GM13977 (cell line): ENCODE measurements around the gene ORAI1.
A peak's percentile ranks its signal among the peaks of the same experiment; 100 is the strongest.

Source experiments
- DNase-seq: peaks from one replicate; pipeline ENCODE4 v3.0.0; 2012; ENCODE audit warnings: low spot score
- in situ Hi-C: fragments of 300-500 bp; cut with MboI; formaldehyde crosslinking; loops from one replicate; pipeline ENCODE4 v1.12.0; 2022; ENCODE audit warnings: low sequenced_read_pairs, low pct_unique_long_range_greater_than_20kb, mixed read lengths, inconsistent platforms; ENCODE audit not compliant: unreplicated experiment
- TF ChIP-seq, protein P1 (sequence below): IDR thresholded peaks from 2 replicates; pipeline ENCODE4 v1.5.1; 2012; ENCODE audit warnings: mild to moderate bottlenecking, control low read depth; ENCODE audit not compliant: insufficient read depth; ENCODE audit errors: extremely low read depth, missing control alignments

Gene ORAI1

DNA sequence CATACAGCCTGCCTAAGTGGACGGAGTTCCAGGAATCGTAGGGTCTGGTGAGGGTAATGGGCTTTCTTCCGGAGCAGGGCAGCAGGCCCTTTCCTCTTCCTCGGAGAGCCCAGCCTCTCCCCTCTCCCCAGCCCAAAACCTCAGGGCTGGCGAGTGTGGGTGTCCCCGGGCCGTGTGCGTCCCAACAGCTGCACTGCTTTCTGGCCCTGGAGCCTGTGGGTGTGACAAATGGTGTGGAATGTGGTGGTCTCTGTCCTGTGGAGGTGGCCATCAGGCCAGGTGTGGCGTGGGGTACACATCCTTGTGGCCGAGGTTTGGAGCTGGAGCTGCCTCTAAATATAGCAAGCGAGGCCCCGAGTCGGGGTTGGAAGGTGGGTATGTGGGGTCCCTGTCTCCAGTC, 8.5 kb downstream of the ORAI1 start:
- DNase-seq = no peak
- in situ Hi-C loops = no loop called here
- TF ChIP-seq, protein P1, sequence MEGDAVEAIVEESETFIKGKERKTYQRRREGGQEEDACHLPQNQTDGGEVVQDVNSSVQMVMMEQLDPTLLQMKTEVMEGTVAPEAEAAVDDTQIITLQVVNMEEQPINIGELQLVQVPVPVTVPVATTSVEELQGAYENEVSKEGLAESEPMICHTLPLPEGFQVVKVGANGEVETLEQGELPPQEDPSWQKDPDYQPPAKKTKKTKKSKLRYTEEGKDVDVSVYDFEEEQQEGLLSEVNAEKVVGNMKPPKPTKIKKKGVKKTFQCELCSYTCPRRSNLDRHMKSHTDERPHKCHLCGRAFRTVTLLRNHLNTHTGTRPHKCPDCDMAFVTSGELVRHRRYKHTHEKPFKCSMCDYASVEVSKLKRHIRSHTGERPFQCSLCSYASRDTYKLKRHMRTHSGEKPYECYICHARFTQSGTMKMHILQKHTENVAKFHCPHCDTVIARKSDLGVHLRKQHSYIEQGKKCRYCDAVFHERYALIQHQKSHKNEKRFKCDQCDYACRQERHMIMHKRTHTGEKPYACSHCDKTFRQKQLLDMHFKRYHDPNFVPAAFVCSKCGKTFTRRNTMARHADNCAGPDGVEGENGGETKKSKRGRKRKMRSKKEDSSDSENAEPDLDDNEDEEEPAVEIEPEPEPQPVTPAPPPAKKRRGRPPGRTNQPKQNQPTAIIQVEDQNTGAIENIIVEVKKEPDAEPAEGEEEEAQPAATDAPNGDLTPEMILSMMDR = no peak

GRCh38 chr12:121637231-121637914, 11.0 kb downstream of the ORAI1 start:
- TF ChIP-seq, protein P1 = no peak
- peak; percentile 73 for DNase-seq
- in situ Hi-C loops = no loop called here

DNA sequence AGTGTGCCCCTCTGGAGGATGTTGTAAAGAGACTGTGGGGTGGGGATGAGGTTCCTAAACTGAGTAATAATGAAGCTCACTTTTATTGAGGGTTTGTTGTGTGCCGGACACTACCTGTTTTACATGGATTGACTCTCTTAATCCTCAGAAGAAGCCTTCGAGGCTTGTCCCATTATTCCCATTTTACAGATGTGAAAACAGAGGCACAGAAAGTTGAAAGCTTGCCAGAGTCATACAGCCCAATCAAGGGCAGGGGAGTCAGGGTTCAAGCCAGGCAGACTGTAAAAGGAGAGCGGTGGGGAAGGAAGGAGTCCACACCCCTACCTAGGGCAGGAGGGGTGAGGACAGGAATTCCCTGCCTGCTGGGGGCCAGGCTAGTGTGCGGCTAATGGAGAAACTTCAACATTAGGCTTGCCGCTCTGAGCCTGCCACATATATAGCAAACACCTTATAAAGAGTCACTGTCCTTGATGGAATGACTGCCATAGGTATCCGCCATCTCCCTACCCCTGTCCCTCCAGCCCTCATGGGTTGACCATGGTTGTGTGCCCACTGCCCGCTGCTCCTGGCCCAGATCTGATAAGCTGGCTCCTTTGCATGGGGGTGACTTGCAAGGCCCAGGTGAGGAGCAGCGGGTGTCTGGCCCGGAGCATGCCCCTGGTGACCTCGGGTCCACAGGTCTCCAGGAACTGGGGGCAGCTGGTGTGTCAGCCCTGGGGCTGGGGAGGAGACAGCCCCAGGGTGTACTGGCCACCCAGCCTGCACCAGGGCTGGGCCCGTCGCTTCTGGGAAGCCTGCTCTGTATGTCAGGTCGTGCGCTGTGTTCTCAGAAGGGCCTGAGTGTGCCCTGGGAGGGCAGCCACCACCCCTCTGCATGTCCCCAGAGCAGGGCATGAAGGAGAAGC, 12.2 kb downstream of the ORAI1 start:
- TF ChIP-seq, protein P1 = no peak
- in situ Hi-C loops = no loop called here
- DNase-seq = no peak

GRCh38 chr12:121641343-121641630, 15.0 kb downstream of the ORAI1 start:
- in situ Hi-C loops = no loop called here
- no peak for DNase-seq
- TF ChIP-seq, protein P1 = no peak

DNA sequence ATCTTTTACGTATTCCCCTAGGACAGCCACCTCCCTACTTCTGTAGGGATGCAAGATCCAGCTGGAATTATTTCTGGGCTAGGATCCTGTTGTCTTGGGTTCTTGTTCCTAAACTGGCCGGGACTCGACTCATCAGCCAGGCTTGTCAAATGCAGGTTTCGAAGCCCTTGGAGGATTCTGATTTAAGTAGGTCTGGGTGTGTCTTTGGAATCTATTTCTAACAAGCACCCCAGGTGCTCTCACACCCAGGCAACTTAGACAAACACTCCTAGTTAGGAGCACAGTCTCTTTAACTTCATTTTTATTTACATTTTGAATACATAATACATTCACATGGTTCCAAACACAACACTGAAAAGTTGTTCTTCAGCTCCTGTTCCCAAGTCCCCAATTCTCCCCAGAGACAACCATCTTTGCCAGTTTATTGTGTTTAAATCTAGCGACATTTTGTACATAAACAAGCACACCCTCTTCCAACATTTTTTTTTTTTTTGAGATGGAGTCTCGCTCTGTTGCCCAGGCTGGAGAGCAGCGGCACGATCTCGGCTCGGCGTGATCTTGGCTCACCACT, 22.2 kb downstream of the ORAI1 start:
- in situ Hi-C loops = no loop called here
- no peak for DNase-seq
- TF ChIP-seq, protein P1 = no peak

DNA sequence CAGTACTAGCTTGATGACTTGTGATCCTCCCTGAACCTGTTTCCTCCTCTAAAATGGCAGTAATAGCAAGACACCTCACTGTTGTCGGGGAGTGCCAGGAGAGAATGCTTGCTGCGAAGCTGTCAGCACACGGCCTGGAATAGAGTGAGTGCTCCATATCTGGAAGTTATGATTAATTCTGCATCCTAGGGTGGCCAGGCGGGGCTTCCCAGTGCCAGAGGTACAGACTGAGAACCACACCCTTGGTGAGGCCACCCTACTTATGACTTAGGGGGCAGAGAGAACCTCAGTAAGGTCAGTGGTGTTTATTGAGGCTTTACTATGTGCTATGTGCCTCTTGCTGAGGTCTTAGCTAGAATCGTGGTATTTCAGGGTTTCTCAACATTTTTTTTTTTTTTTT, 23.0 kb downstream of the ORAI1 start:
- TF ChIP-seq, protein P1 = no peak
- in situ Hi-C loops = no loop called here
- no peak for DNase-seq
